HG03469 (cell line): Measurements from ENCODE around the gene NEUROD2.
A peak's percentile ranks its signal among the peaks of the same experiment; 100 is the strongest.

ENCODE experiments used
- ATAC-seq: cut with Tn5 transposase; IDR thresholded peaks from one replicate; pipeline ENCODE4 v1.9.1; 2021; ENCODE audit warnings: mild to moderate bottlenecking, moderate library complexity, moderate number of reproducible peaks; ENCODE audit not compliant: unreplicated experiment

NEUROD2 gene

GRCh38 chr17:39607851-39608130 is at the start of gene NEUROD2:
Gene NEUROD2, minus strand, starts transcription at chr17:39607920. Its CDS starts 1,321 bp downstream, at chr17:39606599.
- ATAC-seq: no peak

GRCh38 chr17:39655105-39655504 is 47.4 kb upstream of the NEUROD2 start:
- no peak for ATAC-seq

GRCh38 chr17:39653662-39654331 is 46.1 kb upstream of the NEUROD2 start:
- ATAC-seq: no peak

- no peak for ATAC-seq
Measured at GRCh38 chr17:39653316-39653661, 45.6 kb upstream of the NEUROD2 start.

- ATAC-seq: no peak
Measured at GRCh38 chr17:39652587-39653315, 45.0 kb upstream of the NEUROD2 start.

- no peak for ATAC-seq
Measured at GRCh38 chr17:39651923-39652586, 44.3 kb upstream of the NEUROD2 start.

GRCh38 chr17:39650121-39650579 is 42.4 kb upstream of the NEUROD2 start:
- ATAC-seq: no peak

- no peak for ATAC-seq
Measured at GRCh38 chr17:39648616-39649366, 41.1 kb upstream of the NEUROD2 start.

GRCh38 chr17:39647256-39647655 is 39.5 kb upstream of the NEUROD2 start:
- ATAC-seq: no peak

GRCh38 chr17:39643271-39643670 is 35.6 kb upstream of the NEUROD2 start:
- no peak for ATAC-seq

- ATAC-seq: no peak
Measured at GRCh38 chr17:39642291-39643074, 34.8 kb upstream of the NEUROD2 start.

GRCh38 chr17:39641883-39642282 is 34.2 kb upstream of the NEUROD2 start:
- ATAC-seq: no peak

GRCh38 chr17:39641097-39641496 is 33.4 kb upstream of the NEUROD2 start:
- no peak for ATAC-seq

- no peak for ATAC-seq
Measured at GRCh38 chr17:39640591-39641031, 32.9 kb upstream of the NEUROD2 start.

- no peak for ATAC-seq
Measured at GRCh38 chr17:39639566-39640458, 32.1 kb upstream of the NEUROD2 start.

GRCh38 chr17:39639043-39639442 is 31.3 kb upstream of the NEUROD2 start:
- no peak for ATAC-seq

GRCh38 chr17:39638317-39638716 is 30.6 kb upstream of the NEUROD2 start:
- ATAC-seq: no peak

GRCh38 chr17:39636927-39637736 is 29.4 kb upstream of the NEUROD2 start, which contains the start of gene STARD3:
Gene STARD3, plus strand, starts transcription at chr17:39637144. Its CDS starts 16,388 bp downstream, at chr17:39653532.
- peak; percentile 55 for ATAC-seq

- ATAC-seq: peak; percentile 14
Measured at GRCh38 chr17:39636587-39636926, 28.8 kb upstream of the NEUROD2 start.
